Esophagus muscularis mucosa (tissue), 4 donors: ENCODE measurements around the gene PHC2. TPM values are rescaled to one million over a fixed set of nuclear protein-coding genes. Genes with fewer than 3 reads are reported as not detected.

Source experiments
- DNase-seq: peaks from one replicate; pipeline ENCODE4 v3.0.0-alpha.2; 2017; ENCODE audit errors: extremely low spot score
- H3K27ac ChIP-seq, 4 donors: fragments of 200-600 bp; sonication (generic); replicated peaks in 1 of 4; 1 replicate in 3 of 4; 2 replicates in 1 of 4; pipeline ENCODE4 v1.5.1; 2016 to 2019; ENCODE audit warnings: mild to moderate bottlenecking in 1 of 4
- H3K27me3 ChIP-seq, 4 donors: fragments of 200-600 bp; sonication (generic); one replicate each; pipeline versions ENCODE4 v1.5.1 to v1.6.0; 2016 to 2019
- H3K36me3 ChIP-seq, 4 donors: fragments of 200-600 bp; sonication (generic); one replicate each; pipeline ENCODE4 v1.5.1; 2016 to 2019
- H3K4me1 ChIP-seq, 4 donors: fragments of 200-600 bp; sonication (generic); one replicate each; pipeline ENCODE4 v1.5.1; 2016 to 2019
- H3K4me3 ChIP-seq, 4 donors: fragments of 200-600 bp; sonication (generic); 1 replicate in 2 of 4; 2 replicates in 2 of 4; pipeline ENCODE4 v1.5.1; 2016 to 2019; ENCODE audit warnings: mild to moderate bottlenecking in 4 of 4, moderate library complexity in 1 of 4
- H3K9me3 ChIP-seq, 4 donors: fragments of 200-600 bp; sonication (generic); 1 replicate in 3 of 4; 2 replicates in 1 of 4; pipeline ENCODE4 v1.5.1; 2016 to 2019
- EP300 ChIP-seq: sonication (generic); formaldehyde crosslinking; IDR thresholded peaks from one replicate; pipeline ENCODE4 v1.6.1; 2017; ENCODE audit warnings: antibody characterized with exemption
- POLR2A ChIP-seq: fragments of 450-650 bp; IDR thresholded peaks from one replicate; pipeline ENCODE4 v1.6.1; 2017; ENCODE audit warnings: antibody characterized with exemption, moderate library complexity, mild to moderate bottlenecking, low read depth
- POLR2AphosphoS5 ChIP-seq, 2 donors: sonication (generic); formaldehyde crosslinking; IDR thresholded peaks; one replicate each; pipeline ENCODE4 v1.6.1; 2017; ENCODE audit warnings: antibody characterized with exemption in 2 of 2
- WGBS: methylation state at CpG from one replicate; pipeline ENCODE4 v1.1.5; 2018; 5-methylcytosine and 5-hydroxymethylcytosine counted together
- intact Hi-C: fragments of 100-400 bp; cut with DNase I; formaldehyde crosslinking; loops from one replicate; pipeline ENCODE4 v1.15.1; 2023
- total RNA-seq, 4 donors: library from RNA; depleted of rRNA; stranded (reverse); fragments of >200 nt; gene quantifications; one replicate each; pipeline versions ENCODE4 v1.1.0 to v1.2.1, GENCODE V29; 2016
- TF ChIP-seq, protein P1 (sequence below), 3 experiments: fragments of 200-600 bp in 2 of 3; fragments of 450-650 bp in 1 of 3; sonication (generic) in 2 of 3; IDR thresholded peaks; one replicate each; pipeline ENCODE4 v1.5.1; 2017 to 2019; ENCODE audit warnings: antibody characterized with exemption in 3 of 3, mild to moderate bottlenecking in 2 of 3, moderate library complexity in 1 of 3

The PHC2 gene
- total RNA-seq, 4 donors from 2014 or later: 104 to 274 (median 201) TPM

GRCh38 chr1:33276573-33277298, 154.2 kb downstream of the PHC2 start:
- peaks cover 27 to 60% (median 57%) of the 10 kb centered on the region in 4 donors for H3K36me3 ChIP-seq
- H3K27me3 ChIP-seq: no peaks in the 10 kb centered on the region
- no peaks in the 10 kb centered on the region for H3K9me3 ChIP-seq
- intact Hi-C loops: no loop called here
- no peak overlapping the region for H3K4me3 ChIP-seq
- DNase-seq: no peak
- H3K4me1 ChIP-seq: peaks cover 0 to 15% (median 9%) of the 10 kb centered on the region in 4 donors
- no peak overlapping the region for H3K27ac ChIP-seq
- TF ChIP-seq EP300: no peak
- no peak for TF ChIP-seq POLR2A
- TF ChIP-seq, protein P1, sequence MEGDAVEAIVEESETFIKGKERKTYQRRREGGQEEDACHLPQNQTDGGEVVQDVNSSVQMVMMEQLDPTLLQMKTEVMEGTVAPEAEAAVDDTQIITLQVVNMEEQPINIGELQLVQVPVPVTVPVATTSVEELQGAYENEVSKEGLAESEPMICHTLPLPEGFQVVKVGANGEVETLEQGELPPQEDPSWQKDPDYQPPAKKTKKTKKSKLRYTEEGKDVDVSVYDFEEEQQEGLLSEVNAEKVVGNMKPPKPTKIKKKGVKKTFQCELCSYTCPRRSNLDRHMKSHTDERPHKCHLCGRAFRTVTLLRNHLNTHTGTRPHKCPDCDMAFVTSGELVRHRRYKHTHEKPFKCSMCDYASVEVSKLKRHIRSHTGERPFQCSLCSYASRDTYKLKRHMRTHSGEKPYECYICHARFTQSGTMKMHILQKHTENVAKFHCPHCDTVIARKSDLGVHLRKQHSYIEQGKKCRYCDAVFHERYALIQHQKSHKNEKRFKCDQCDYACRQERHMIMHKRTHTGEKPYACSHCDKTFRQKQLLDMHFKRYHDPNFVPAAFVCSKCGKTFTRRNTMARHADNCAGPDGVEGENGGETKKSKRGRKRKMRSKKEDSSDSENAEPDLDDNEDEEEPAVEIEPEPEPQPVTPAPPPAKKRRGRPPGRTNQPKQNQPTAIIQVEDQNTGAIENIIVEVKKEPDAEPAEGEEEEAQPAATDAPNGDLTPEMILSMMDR (IDR thresholded peaks at IDR 0.05): no peak
- no peak for TF ChIP-seq POLR2AphosphoS5 (IDR thresholded peaks at IDR 0.05)
- 86% methylated on average over 22 of the region's 30 CpGs for WGBS

- Histone ChIP-seq H3K4me3 (no peak overlapping the region), H3K36me3 (peaks cover 19 to 57% (median 52%) of the 10 kb centered on the region in 4 donors), H3K27me3 (no peaks in the 10 kb centered on the region), H3K9me3 (no peaks in the 10 kb centered on the region), H3K27ac (no peak overlapping the region), H3K4me1 (peaks cover 5 to 23% (median 14%) of the 10 kb centered on the region in 4 donors)
- DNase-seq: no peak
- no peak for TF ChIP-seq POLR2A
- TF ChIP-seq EP300: no peak
- TF ChIP-seq, protein P1 (IDR thresholded peaks at IDR 0.05): no peak
- no peak for TF ChIP-seq POLR2AphosphoS5 (IDR thresholded peaks at IDR 0.05)
- WGBS: 93% methylated on average over 25 of the region's 45 CpGs
- intact Hi-C loops: no loop called here
Observed at GRCh38 chr1:33275706-33276572, 155.0 kb downstream of the PHC2 start.

GRCh38 chr1:33275195-33275594, 155.7 kb downstream of the PHC2 start:
- Histone ChIP-seq H3K27ac (no peak overlapping the region), H3K27me3 (no peaks in the 10 kb centered on the region), H3K9me3 (no peaks in the 10 kb centered on the region), H3K36me3 (peaks cover 13 to 54% (median 51%) of the 10 kb centered on the region in 4 donors), H3K4me3 (no peak overlapping the region), H3K4me1 (peaks cover 10 to 28% (median 19%) of the 10 kb centered on the region in 4 donors)
- 75% methylated on average over 6 of the region's 6 CpGs for WGBS
- TF ChIP-seq, protein P1 (IDR thresholded peaks at IDR 0.05): no peak
- TF ChIP-seq EP300 (no peak), POLR2AphosphoS5 (IDR thresholded peaks at IDR 0.05) (no peak), POLR2A (no peak)
- intact Hi-C loops: no loop called here
- no peak for DNase-seq

DNA sequence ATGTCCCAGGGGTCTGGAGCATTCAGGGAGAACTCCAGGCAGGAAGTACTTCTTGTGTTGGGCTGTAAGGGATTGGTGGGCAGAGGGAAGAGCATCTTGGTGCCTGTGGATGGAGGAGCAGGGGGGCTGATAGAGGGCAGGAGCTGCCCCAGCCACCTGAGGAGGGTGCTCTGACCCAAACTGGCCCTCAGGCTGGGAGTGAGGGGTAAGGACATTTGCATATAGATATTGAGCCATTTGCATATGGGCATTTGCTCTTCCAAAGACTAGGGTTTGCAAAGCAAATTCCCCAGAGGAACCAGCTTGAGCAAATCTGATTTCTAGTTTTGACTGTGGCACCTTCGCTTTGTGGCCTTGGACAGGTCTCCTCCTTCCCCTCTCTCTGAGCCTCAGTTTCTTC, 156.4 kb downstream of the PHC2 start:
- Histone ChIP-seq H3K27me3 (no peaks in the 10 kb centered on the region), H3K9me3 (no peaks in the 10 kb centered on the region), H3K4me3 (no peak overlapping the region), H3K36me3 (peaks cover 10 to 52% (median 47%) of the 10 kb centered on the region in 4 donors), H3K27ac (no peak overlapping the region), H3K4me1 (peaks cover 10 to 35% (median 27%) of the 10 kb centered on the region in 4 donors)
- DNase-seq: no peak
- TF ChIP-seq POLR2AphosphoS5 (IDR thresholded peaks at IDR 0.05) (no peak), EP300 (no peak), POLR2A (no peak)
- TF ChIP-seq, protein P1 (IDR thresholded peaks at IDR 0.05): no peak
- intact Hi-C loops: no loop called here
- WGBS: 100% methylated on average over 1 of the region's 1 CpG
